GM12872 (cell line): ENCODE measurements around the gene ANKRD63.
A peak's percentile ranks its signal among the peaks of the same experiment; 100 is the strongest.

Source experiments
- CTCF ChIP-seq: IDR thresholded peaks from 3 replicates; pipeline ENCODE4 v1.5.1; 2011; ENCODE audit warnings: low read depth, mild to moderate bottlenecking, low read length, moderate library complexity; ENCODE audit not compliant: insufficient read depth

The ANKRD63 gene

GRCh38 chr15:40320931-40321371 is 38.1 kb upstream of the ANKRD63 start:
- TF ChIP-seq CTCF = peak; percentile 88

- TF ChIP-seq CTCF = no peak
Observed at GRCh38 chr15:40320409-40320808, 37.5 kb upstream of the ANKRD63 start.

GRCh38 chr15:40317580-40317979 is 34.7 kb upstream of the ANKRD63 start:
- no peak for TF ChIP-seq CTCF

- TF ChIP-seq CTCF = no peak
Observed at GRCh38 chr15:40316931-40317330, 34.1 kb upstream of the ANKRD63 start.

- TF ChIP-seq CTCF = no peak
Observed at GRCh38 chr15:40314723-40315276, 31.9 kb upstream of the ANKRD63 start.

GRCh38 chr15:40313531-40314398 is 30.9 kb upstream of the ANKRD63 start:
- no peak for TF ChIP-seq CTCF

- no peak for TF ChIP-seq CTCF
Observed at GRCh38 chr15:40312370-40313158, 29.7 kb upstream of the ANKRD63 start.
